Measurements from ENCODE around the gene CBX3.
"Not testable (repeated sequence)": the region's sequence is repeated elsewhere in the genome, so short reads cannot be mapped to it uniquely, and the experiment has no call there.

Gene CBX3

DNA sequence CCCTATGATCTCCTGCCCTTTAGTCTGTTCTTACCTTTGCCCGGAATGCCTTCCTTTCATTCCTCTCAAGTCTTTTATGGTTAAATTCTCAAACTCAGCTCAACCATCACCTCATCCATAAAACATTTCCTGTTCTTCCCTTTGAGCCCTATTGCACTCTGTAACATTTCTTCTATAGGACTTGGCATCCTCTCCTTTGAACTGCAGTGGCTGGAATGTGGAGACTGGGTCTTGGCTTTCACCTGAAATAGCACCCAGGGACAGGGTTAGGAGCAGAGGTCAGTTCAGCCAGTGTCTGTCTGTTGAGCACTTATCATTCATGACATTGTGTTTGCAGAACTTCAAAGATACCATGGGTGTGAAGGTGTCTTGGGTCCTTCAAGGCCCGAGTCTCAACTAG, 42.3 kb upstream of the CBX3 start:
- Histone ChIP-seq H3K4me3 (ENCODE audit: low read length) (no peak overlapping the region), H3K4me1 (ENCODE audit: control insufficient read depth, insufficient read depth, low read length) (peaks cover 18% of the 10 kb centered on the region), H3K36me3 (ENCODE audit: control insufficient read depth, insufficient read depth, low read length) (no peaks in the 10 kb centered on the region), H3K27me3 (ENCODE audit: control insufficient read depth, insufficient read depth, low read length) (no peaks in the 10 kb centered on the region), H3K27ac (ENCODE audit: low read length) (no peak overlapping the region), H3K9me3 (ENCODE audit: control insufficient read depth, insufficient read depth, low read length) (no peaks in the 10 kb centered on the region)
- DNase-seq (ENCODE audit: low read depth, low spot score): no peak
- no CpG with 5 or more reads among the region's 2 CpGs for WGBS (ENCODE audit: insufficient coverage, insufficient read length)

DNA sequence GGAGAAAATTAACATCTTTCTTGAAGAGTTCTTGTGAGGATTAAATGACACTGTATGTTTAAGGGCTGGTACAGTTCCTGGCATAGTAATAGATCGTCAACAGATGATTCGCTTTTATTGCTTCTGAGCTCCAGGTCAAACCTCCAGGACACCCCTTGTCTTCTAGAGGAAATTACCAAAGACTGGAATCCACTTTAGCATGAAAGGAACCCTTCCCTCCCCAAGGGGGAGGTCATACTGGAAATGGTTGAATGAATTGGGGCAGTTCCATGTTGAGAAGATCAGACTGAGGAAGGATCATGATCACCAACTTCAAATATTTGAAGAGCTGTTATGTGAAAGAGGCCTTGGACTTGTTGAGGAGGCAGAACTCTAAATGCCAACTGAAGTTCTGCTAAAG, 40.6 kb upstream of the CBX3 start:
- Histone ChIP-seq H3K9me3 (ENCODE audit: control insufficient read depth, insufficient read depth, low read length) (no peaks in the 10 kb centered on the region), H3K36me3 (ENCODE audit: control insufficient read depth, insufficient read depth, low read length) (no peaks in the 10 kb centered on the region), H3K4me1 (ENCODE audit: control insufficient read depth, insufficient read depth, low read length) (peaks cover 6% of the 10 kb centered on the region), H3K27ac (ENCODE audit: low read length) (no peak overlapping the region), H3K4me3 (ENCODE audit: low read length) (no peak overlapping the region), H3K27me3 (ENCODE audit: control insufficient read depth, insufficient read depth, low read length) (no peaks in the 10 kb centered on the region)
- DNase-seq (ENCODE audit: low read depth, low spot score): no peak
- WGBS (ENCODE audit: insufficient coverage, insufficient read length): no CpG with 5 or more reads among the region's 2 CpGs

DNA sequence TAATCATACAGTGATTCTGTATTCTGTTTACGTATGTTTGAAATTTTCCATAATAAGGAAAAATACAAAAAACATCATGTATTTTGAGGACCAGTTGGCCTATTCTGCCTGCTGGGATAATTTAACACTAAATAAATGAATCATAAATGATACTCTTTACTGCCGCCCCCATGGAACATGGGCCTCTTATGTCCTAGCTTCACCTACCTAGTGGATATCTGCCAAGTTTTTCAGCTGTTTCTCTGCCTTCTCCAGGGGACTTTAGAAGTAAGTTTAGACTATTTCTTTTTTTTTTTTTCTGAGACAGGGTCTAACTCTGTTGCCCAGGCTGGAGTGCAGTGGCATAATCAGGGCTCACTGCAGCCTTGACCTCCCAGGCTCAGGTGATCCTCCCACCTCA, 39.1 kb upstream of the CBX3 start:
- WGBS (ENCODE audit: insufficient coverage, insufficient read length): no CpG with 5 or more reads among the region's 2 CpGs
- peaks cover 7% of the 10 kb centered on the region for H3K4me1 ChIP-seq (ENCODE audit: control insufficient read depth, insufficient read depth, low read length)
- DNase-seq (ENCODE audit: low read depth, low spot score): no peak

DNA sequence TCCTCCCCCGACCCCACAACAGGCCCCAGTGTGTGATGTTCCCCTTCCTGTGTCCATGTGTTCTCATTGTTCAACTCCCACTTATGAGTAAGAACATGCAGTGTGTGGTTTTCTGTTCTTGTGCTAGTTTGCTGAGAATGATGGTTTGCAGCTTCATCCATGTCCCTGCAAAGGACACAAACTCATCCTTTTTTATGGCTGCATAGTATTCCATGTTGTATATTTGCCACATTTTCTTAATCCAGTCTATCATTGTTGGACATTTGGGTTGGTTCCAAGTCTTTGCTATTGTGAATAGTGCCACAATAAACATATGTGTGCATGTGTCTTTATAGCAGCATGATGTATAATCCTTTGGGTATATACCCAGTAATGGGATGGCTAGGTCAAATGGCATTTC, 37.7 kb upstream of the CBX3 start:
- not testable (repeated sequence) for H3K27me3 ChIP-seq (ENCODE audit: control insufficient read depth, insufficient read depth, low read length); H3K9me3 ChIP-seq (ENCODE audit: control insufficient read depth, insufficient read depth, low read length); H3K27ac ChIP-seq (ENCODE audit: low read length); H3K4me3 ChIP-seq (ENCODE audit: low read length); DNase-seq (ENCODE audit: low read depth, low spot score); H3K4me1 ChIP-seq (ENCODE audit: control insufficient read depth, insufficient read depth, low read length); H3K36me3 ChIP-seq (ENCODE audit: control insufficient read depth, insufficient read depth, low read length)
- WGBS (ENCODE audit: insufficient coverage, insufficient read length): no CpG with 5 or more reads among the region's 1 CpG

More for the DNA sequence above, 39.1 kb upstream of the CBX3 start:
- H3K4me3 ChIP-seq (ENCODE audit: low read length): no peak overlapping the region
- no peaks in the 10 kb centered on the region for H3K27me3 ChIP-seq (ENCODE audit: control insufficient read depth, insufficient read depth, low read length)
- H3K27ac ChIP-seq (ENCODE audit: low read length): no peak overlapping the region
- no peaks in the 10 kb centered on the region for H3K36me3 ChIP-seq (ENCODE audit: control insufficient read depth, insufficient read depth, low read length)
- no peaks in the 10 kb centered on the region for H3K9me3 ChIP-seq (ENCODE audit: control insufficient read depth, insufficient read depth, low read length)

DNA sequence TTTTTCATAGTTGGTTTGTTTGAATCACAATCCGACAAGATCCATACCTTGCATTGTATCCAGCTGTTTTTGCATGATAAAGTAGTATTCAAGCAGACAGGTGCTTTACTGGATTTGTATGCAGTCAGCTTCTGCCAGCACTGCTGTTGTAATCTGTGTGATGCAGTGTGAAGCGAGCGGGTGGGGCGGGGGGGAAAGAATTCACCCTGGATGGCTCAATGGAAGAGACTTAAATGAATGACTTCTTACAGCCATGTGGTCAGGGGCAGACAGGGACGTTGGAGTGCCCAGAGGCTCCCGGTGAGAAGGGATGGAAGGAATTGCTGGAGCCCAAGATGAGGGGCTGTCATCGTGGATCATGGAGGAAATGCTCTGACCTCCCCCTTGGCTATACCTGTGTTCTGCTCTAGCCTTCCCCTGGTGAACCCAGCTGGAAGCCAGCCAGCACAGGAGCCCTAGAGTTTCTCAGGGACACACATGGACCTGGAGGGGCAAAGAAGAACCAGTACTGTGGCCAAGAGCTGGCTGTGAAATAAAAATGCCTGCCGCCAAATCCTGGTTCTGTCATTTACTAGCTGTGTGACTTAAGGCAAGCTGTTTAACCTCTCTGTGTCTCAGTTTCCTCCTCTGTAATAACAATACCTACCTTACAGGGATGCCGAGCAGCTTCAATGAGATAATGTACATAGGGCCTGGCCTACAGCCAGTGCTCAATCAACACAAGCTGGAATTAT, 35.4 kb upstream of the CBX3 start:
- peaks cover 7% of the 10 kb centered on the region for H3K4me1 ChIP-seq (ENCODE audit: control insufficient read depth, insufficient read depth, low read length)

DNA sequence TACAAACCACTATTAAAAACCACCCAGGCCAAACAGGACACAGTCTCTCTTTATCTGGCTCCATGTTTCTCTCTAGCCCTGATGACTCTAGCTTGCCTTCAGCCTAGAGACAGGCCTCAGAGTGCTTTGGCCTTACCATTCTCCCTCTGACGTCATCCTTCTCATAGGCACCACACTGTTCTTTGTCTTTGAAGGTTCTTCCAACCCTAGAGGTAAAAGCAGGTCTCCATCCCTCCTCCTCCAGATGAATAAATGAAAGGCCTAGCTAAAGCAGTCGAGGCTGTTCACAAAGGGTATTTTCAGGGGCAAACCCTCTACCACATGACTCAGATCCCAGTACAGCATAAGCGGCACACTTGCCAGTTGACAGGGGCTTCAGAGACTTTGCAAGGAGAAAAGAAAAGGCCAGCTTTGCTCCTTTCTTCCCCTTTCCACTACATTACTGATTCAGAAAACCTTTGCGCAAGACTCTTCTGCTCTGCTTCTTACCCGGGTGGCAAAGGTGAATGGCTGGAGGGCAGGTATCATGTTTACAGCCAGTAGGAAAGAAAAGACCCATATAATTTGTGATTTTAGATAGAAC, 34.8 kb upstream of the CBX3 start:
- H3K4me3 ChIP-seq (ENCODE audit: low read length): no peak overlapping the region
- H3K4me1 ChIP-seq (ENCODE audit: control insufficient read depth, insufficient read depth, low read length): peaks cover 7% of the 10 kb centered on the region
- no CpG with 5 or more reads among the region's 5 CpGs for WGBS (ENCODE audit: insufficient coverage, insufficient read length)
- no peaks in the 10 kb centered on the region for H3K9me3 ChIP-seq (ENCODE audit: control insufficient read depth, insufficient read depth, low read length)
- no peaks in the 10 kb centered on the region for H3K27me3 ChIP-seq (ENCODE audit: control insufficient read depth, insufficient read depth, low read length)
- H3K27ac ChIP-seq (ENCODE audit: low read length): no peak overlapping the region
- H3K36me3 ChIP-seq (ENCODE audit: control insufficient read depth, insufficient read depth, low read length): no peaks in the 10 kb centered on the region
- no peak for DNase-seq (ENCODE audit: low read depth, low spot score)

More for the DNA sequence above, 35.4 kb upstream of the CBX3 start:
- WGBS (ENCODE audit: insufficient coverage, insufficient read length): no CpG with 5 or more reads among the region's 9 CpGs
- no peak for DNase-seq (ENCODE audit: low read depth, low spot score)
- Histone ChIP-seq H3K4me3 (ENCODE audit: low read length) (no peak overlapping the region), H3K36me3 (ENCODE audit: control insufficient read depth, insufficient read depth, low read length) (no peaks in the 10 kb centered on the region), H3K27ac (ENCODE audit: low read length) (no peak overlapping the region), H3K27me3 (ENCODE audit: control insufficient read depth, insufficient read depth, low read length) (no peaks in the 10 kb centered on the region), H3K9me3 (ENCODE audit: control insufficient read depth, insufficient read depth, low read length) (no peaks in the 10 kb centered on the region)

DNA sequence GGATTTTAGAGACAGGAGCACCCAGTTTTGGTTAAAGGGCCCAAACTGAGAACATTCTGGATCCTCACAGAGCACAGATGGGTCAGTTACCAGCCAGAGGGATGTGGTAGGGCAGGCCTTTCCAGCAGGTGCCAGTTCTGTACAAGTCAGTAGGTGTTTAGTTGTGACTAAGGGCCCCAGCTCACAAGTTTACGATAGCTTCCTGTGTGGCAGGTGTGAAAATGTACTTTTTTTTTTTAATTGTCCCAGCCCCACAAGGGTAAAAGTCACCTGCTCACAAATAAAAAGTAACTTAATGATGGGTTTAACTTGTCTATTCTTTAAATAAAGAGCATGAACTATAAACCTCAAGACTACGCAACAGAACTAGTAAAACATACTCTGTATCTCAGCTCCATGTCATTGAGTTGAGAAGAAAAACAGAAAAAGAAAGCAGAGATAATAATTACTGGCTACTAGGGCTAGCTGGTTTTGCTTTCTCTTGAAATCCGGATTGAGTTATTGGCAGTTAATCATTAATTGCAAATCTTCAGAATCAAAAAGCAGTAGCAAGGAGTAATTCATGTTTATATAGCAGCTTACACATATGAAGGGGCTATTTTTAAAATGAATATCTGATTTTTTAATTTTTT, 34.1 kb upstream of the CBX3 start:
- no peaks in the 10 kb centered on the region for H3K27me3 ChIP-seq (ENCODE audit: control insufficient read depth, insufficient read depth, low read length)
- WGBS (ENCODE audit: insufficient coverage, insufficient read length): no CpG with 5 or more reads among the region's 3 CpGs
- H3K9me3 ChIP-seq (ENCODE audit: control insufficient read depth, insufficient read depth, low read length): no peaks in the 10 kb centered on the region
- no peak overlapping the region for H3K27ac ChIP-seq (ENCODE audit: low read length)
- peaks cover 7% of the 10 kb centered on the region for H3K4me1 ChIP-seq (ENCODE audit: control insufficient read depth, insufficient read depth, low read length)
- no peak for DNase-seq (ENCODE audit: low read depth, low spot score)
- H3K4me3 ChIP-seq (ENCODE audit: low read length): no peak overlapping the region
- no peaks in the 10 kb centered on the region for H3K36me3 ChIP-seq (ENCODE audit: control insufficient read depth, insufficient read depth, low read length)

DNA sequence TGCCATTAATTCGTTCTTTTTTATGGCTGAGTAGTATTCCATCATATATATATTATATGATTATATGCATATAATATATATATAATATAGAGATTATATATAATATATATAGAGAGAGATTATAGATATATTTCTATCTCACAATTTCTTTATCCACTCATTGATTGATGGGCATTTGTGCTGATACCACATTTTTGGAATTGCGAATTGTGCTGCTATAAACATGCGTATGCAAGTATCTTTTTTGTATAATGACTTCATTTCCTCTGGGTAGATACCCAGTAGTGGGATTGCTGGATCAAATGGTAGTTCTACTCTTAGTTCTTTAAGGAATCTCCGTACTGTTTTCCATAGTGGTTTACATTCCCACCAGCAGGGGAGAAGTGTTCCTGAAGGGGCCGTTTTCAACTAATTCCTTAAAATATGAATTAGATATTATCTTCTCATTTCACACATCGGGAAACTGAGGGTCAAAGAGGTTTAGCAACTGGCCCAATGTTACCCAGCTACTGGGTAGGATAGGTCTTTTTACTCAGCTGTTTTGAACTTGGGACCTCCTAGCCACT, 33.0 kb upstream of the CBX3 start:
- WGBS (ENCODE audit: insufficient coverage, insufficient read length): no CpG with 5 or more reads among the region's 6 CpGs

DNA sequence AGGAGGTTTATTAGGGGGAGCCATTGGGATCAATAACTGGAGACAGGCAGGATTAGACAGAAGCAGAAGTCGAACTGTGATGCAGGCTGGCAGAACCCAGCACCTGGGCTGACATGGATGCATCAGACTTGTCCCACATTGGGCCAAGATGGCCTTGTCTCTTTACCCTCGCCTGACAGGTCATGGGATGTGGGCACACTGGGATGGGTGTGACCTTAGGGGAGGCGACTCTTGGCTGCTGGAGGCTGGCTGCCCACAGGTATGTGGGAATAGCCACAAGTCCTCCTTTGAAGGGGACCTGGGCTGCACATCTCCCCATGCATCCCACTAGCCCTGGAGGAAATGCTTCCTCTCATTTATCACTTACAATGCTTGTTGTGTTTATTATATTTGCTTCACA, 32.3 kb upstream of the CBX3 start:
- H3K27ac ChIP-seq (ENCODE audit: low read length): no peak overlapping the region
- no CpG with 5 or more reads among the region's 3 CpGs for WGBS (ENCODE audit: insufficient coverage, insufficient read length)
- no peaks in the 10 kb centered on the region for H3K9me3 ChIP-seq (ENCODE audit: control insufficient read depth, insufficient read depth, low read length)
- no peaks in the 10 kb centered on the region for H3K36me3 ChIP-seq (ENCODE audit: control insufficient read depth, insufficient read depth, low read length)
- DNase-seq (ENCODE audit: low read depth, low spot score): no peak
- peaks cover 7% of the 10 kb centered on the region for H3K4me1 ChIP-seq (ENCODE audit: control insufficient read depth, insufficient read depth, low read length)
- no peaks in the 10 kb centered on the region for H3K27me3 ChIP-seq (ENCODE audit: control insufficient read depth, insufficient read depth, low read length)
- no peak overlapping the region for H3K4me3 ChIP-seq (ENCODE audit: low read length)

More for the DNA sequence above, 33.0 kb upstream of the CBX3 start:
- H3K4me3 ChIP-seq (ENCODE audit: low read length): no peak overlapping the region
- H3K9me3 ChIP-seq (ENCODE audit: control insufficient read depth, insufficient read depth, low read length): no peaks in the 10 kb centered on the region
- peaks cover 7% of the 10 kb centered on the region for H3K4me1 ChIP-seq (ENCODE audit: control insufficient read depth, insufficient read depth, low read length)
- DNase-seq (ENCODE audit: low read depth, low spot score): no peak
- no peak overlapping the region for H3K27ac ChIP-seq (ENCODE audit: low read length)
- H3K27me3 ChIP-seq (ENCODE audit: control insufficient read depth, insufficient read depth, low read length): no peaks in the 10 kb centered on the region
- H3K36me3 ChIP-seq (ENCODE audit: control insufficient read depth, insufficient read depth, low read length): no peaks in the 10 kb centered on the region

DNA sequence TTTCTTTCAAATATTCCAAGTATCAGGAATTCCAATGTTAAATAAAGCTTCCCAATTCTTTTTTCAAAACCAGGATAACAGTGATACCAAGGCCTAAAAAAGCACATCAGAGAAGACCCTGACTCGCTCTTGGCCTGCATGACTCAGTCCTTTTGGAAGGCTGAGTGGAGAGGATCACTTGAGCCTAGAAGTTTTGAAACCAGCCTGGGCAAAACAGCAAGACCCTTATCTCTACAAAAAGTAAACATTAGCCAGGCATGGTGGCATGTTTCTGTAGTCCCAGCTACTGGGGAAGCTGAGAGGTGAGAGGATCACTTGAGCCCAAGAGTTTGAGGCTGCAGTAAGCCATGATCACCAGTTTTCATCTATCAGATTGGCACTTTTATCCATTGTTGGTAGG, 30.9 kb upstream of the CBX3 start:
- Histone ChIP-seq H3K36me3 (ENCODE audit: control insufficient read depth, insufficient read depth, low read length) (no peaks in the 10 kb centered on the region), H3K27me3 (ENCODE audit: control insufficient read depth, insufficient read depth, low read length) (no peaks in the 10 kb centered on the region), H3K27ac (ENCODE audit: low read length) (no peak overlapping the region), H3K9me3 (ENCODE audit: control insufficient read depth, insufficient read depth, low read length) (no peaks in the 10 kb centered on the region), H3K4me3 (ENCODE audit: low read length) (no peak overlapping the region), H3K4me1 (ENCODE audit: control insufficient read depth, insufficient read depth, low read length) (peaks cover 7% of the 10 kb centered on the region)
- DNase-seq (ENCODE audit: low read depth, low spot score): no peak
- WGBS (ENCODE audit: insufficient coverage, insufficient read length): no CpG with 5 or more reads among the region's 1 CpG
